HCT116 (cell line): ENCODE results near the gene TMEM52. TPM values are rescaled to one million over a fixed set of nuclear protein-coding genes. Genes with fewer than 3 reads are reported as not detected.

Experiments used
- ATAC-seq: fragments of 200-7000 bp; cut with Tn5 transposase; 2 replicates; pipeline ENCODE4 v1.9.1; 2020; ENCODE audit warnings: mild to moderate bottlenecking, moderate library complexity
- BruUV-seq: library from RNA; stranded (reverse); fragments of 400-500 nt; replicated peaks from 2 replicates; lab custom pipeline; 2021; lab: Mats Ljungman, UMichigan
- CTCF ChIA-PET: fragments of 300-600 bp; sonication (Branson Sonifier 250); formaldehyde crosslinking; loops from one replicate; lab custom pipeline; 2021; ENCODE audit warnings: antibody characterized with exemption; lab: Charles Lee
- POLR2A ChIA-PET: fragments of 300-600, 350-600 bp; sonication (Branson Sonifier 250); formaldehyde crosslinking; loops from one replicate; lab custom pipeline; 2021; ENCODE audit warnings: antibody characterized with exemption; lab: Charles Lee
- RAD21 ChIA-PET, 2 experiments: fragments of 300-600 bp; sonication (Branson Sonifier 250); formaldehyde crosslinking; loops; one replicate each; lab custom pipeline; 2023; ENCODE audit warnings: low total read pairs in 2 of 2; ENCODE audit not compliant: uncharacterized antibody in 2 of 2, unreplicated experiment in 2 of 2, low non-redundant PET in 1 of 2; lab: Charles Lee
- DNase-seq: peaks from one replicate; pipeline ENCODE4 v3.0.0-alpha.2; 2010; ENCODE audit warnings: low read depth, low spot score
- H2AFZ ChIP-seq: fragments of 200-600 bp; shearing (Covaris generic), sonication (generic); 2 replicates; pipeline ENCODE4 v1.6.1; 2017; ENCODE audit warnings: low read depth, mixed run types, mixed read lengths, antibody characterized with exemption, low read length; ENCODE audit not compliant: poor library complexity, severe bottlenecking
- H3K27ac ChIP-seq: 2 replicates; pipeline ENCODE4 v1.5.1; 2012; ENCODE audit warnings: low read depth, low read length
- H3K27me3 ChIP-seq: fragments of 200-600 bp; sonication (generic); 2 replicates; pipeline ENCODE4 v1.6.1; 2016; ENCODE audit warnings: mixed run types, low read length, mixed read lengths; ENCODE audit not compliant: insufficient read depth
- H3K36me3 ChIP-seq, 2 experiments: fragments of 200-500 bp in 1 of 2; fragments of 200-600 bp in 1 of 2; sonication (Bioruptor generic) in 1 of 2; sonication (generic) in 1 of 2; 2 replicates each; pipeline versions ENCODE4 v1.5.1 to v1.6.1; 2014 to 2016; ENCODE audit warnings: low read length in 2 of 2, inconsistent platforms in 1 of 2, mixed read lengths in 1 of 2, mixed run types in 1 of 2; ENCODE audit not compliant: insufficient read depth in 2 of 2, control insufficient read depth in 1 of 2
- H3K4me1 ChIP-seq, 2 experiments: fragments of 200-600 bp in 1 of 2; sonication (generic) in 1 of 2; 2 replicates each; pipeline versions ENCODE4 v1.5.1 to v1.6.1; 2012 to 2017; ENCODE audit warnings: low read length in 2 of 2, inconsistent platforms in 1 of 2, mild to moderate bottlenecking in 1 of 2, mixed read lengths in 1 of 2, mixed run types in 1 of 2, moderate library complexity in 1 of 2; ENCODE audit not compliant: insufficient read depth in 2 of 2, control insufficient read depth in 1 of 2
- H3K4me2 ChIP-seq: fragments of 200-600 bp; sonication (generic); 2 replicates; pipeline ENCODE4 v1.6.1; 2017; ENCODE audit warnings: mixed run types, low read length, mixed read lengths
- H3K4me3 ChIP-seq, 2 experiments: fragments of 200-600 bp in 1 of 2; sonication (generic) in 1 of 2; replicated peaks in 1 of 2; 2 replicates each; pipeline ENCODE4 v1.5.1; 2011 to 2016; ENCODE audit warnings: low read length in 2 of 2, control low read depth in 1 of 2, low read depth in 1 of 2, mild to moderate bottlenecking in 1 of 2, mixed read lengths in 1 of 2, mixed run types in 1 of 2
- H3K79me2 ChIP-seq: fragments of 200-600 bp; sonication (generic); 2 replicates; pipeline ENCODE4 v1.6.1; 2017; ENCODE audit warnings: mild to moderate bottlenecking, mixed run types, low read length, moderate library complexity, mixed read lengths; ENCODE audit not compliant: insufficient read depth
- H3K9ac ChIP-seq: fragments of 200-600 bp; sonication (generic); 2 replicates; pipeline ENCODE4 v1.6.1; 2016; ENCODE audit warnings: low read length, mixed read lengths
- H3K9me2 ChIP-seq: fragments of 200-600 bp; sonication (generic), shearing (Covaris generic); 2 replicates; pipeline ENCODE4 v1.6.1; 2017; ENCODE audit warnings: mixed run types, mild to moderate bottlenecking, moderate library complexity; ENCODE audit not compliant: insufficient read depth
- H3K9me3 ChIP-seq, 2 experiments: fragments of 200-500 bp in 1 of 2; fragments of 200-600 bp in 1 of 2; sonication (Bioruptor generic) in 1 of 2; sonication (generic) in 1 of 2; 2 replicates each; pipeline ENCODE4 v1.6.1; 2014 to 2017; ENCODE audit warnings: low read length in 2 of 2, mixed read lengths in 2 of 2, inconsistent platforms in 1 of 2, low read depth in 1 of 2, mild to moderate bottlenecking in 1 of 2, mixed run types in 1 of 2, moderate library complexity in 1 of 2; ENCODE audit not compliant: control insufficient read depth in 1 of 2, insufficient read depth in 1 of 2
- H4K20me1 ChIP-seq: fragments of 200-600 bp; sonication (generic), shearing (Covaris generic); 2 replicates; pipeline ENCODE4 v1.6.1; 2017; ENCODE audit warnings: mixed run types, mild to moderate bottlenecking, moderate library complexity; ENCODE audit not compliant: insufficient read depth
- ATF3 ChIP-seq: IDR thresholded peaks from 2 replicates; pipeline ENCODE4 v1.6.1; 2012
- CBX3 ChIP-seq: IDR thresholded peaks from 2 replicates; pipeline ENCODE4 v1.6.1; 2012; ENCODE audit warnings: low read depth
- CEBPB ChIP-seq: IDR thresholded peaks from 2 replicates; pipeline ENCODE4 v1.6.1; 2012; ENCODE audit warnings: low read depth
- CTCF ChIP-seq, 3 experiments: fragments of 200-600 bp in 1 of 3; sonication (generic) in 1 of 3; IDR thresholded peaks in 2 of 3; conservative IDR thresholded peaks in 1 of 3; 2 replicates each; pipeline ENCODE4 v1.5.1; 2012 to 2017; ENCODE audit warnings: low read depth in 2 of 3, low read length in 2 of 3, antibody characterized with exemption in 1 of 3, borderline replicate concordance in 1 of 3, control low read depth in 1 of 3, mild to moderate bottlenecking in 1 of 3, mixed read lengths in 1 of 3, mixed run types in 1 of 3, moderate library complexity in 1 of 3; ENCODE audit not compliant: insufficient read depth in 1 of 3
- ELF1 ChIP-seq: IDR thresholded peaks from 2 replicates; pipeline ENCODE4 v1.6.1; 2012; ENCODE audit warnings: low read depth, borderline replicate concordance
- EZH2 ChIP-seq: fragments of 200-600 bp; sonication (generic); IDR thresholded peaks from 2 replicates; pipeline ENCODE4 v1.6.1; 2017; ENCODE audit warnings: antibody characterized with exemption, mixed run types
- EZH2phosphoT487 ChIP-seq: fragments of 200-600 bp; IDR thresholded peaks from 2 replicates; pipeline ENCODE4 v1.6.1; 2018; ENCODE audit warnings: antibody characterized with exemption, borderline replicate concordance
- FOSL1 ChIP-seq: IDR thresholded peaks from 2 replicates; pipeline ENCODE4 v1.6.1; 2012; ENCODE audit warnings: low read depth
- JUND ChIP-seq: IDR thresholded peaks from 2 replicates; pipeline ENCODE4 v1.6.1; 2012
- POLR2A ChIP-seq: IDR thresholded peaks from 2 replicates; pipeline ENCODE4 v1.7.0; 2011; ENCODE audit warnings: borderline replicate concordance; ENCODE audit not compliant: insufficient read depth, insufficient read length; ENCODE audit errors: extremely low read depth
- POLR2AphosphoS5 ChIP-seq: IDR thresholded peaks from 2 replicates; pipeline ENCODE4 v1.6.1; 2011; ENCODE audit warnings: mild to moderate bottlenecking, low read depth, low read length, moderate library complexity
- REST ChIP-seq: IDR thresholded peaks from 2 replicates; pipeline ENCODE4 v1.6.1; 2012; ENCODE audit warnings: low read depth
- SIN3A ChIP-seq: IDR thresholded peaks from 2 replicates; pipeline ENCODE4 v1.6.1; 2012; ENCODE audit warnings: low read depth
- SP1 ChIP-seq: IDR thresholded peaks from 2 replicates; pipeline ENCODE4 v1.6.1; 2012; ENCODE audit warnings: low read depth
- SRF ChIP-seq: IDR thresholded peaks from 2 replicates; pipeline ENCODE4 v1.6.1; 2012; ENCODE audit warnings: low read depth
- TCF7L2 ChIP-seq: IDR thresholded peaks from 2 replicates; pipeline ENCODE4 v1.7.0; 2011; ENCODE audit warnings: borderline replicate concordance, inconsistent platforms; ENCODE audit not compliant: insufficient read depth, insufficient read length; ENCODE audit errors: extremely low read depth
- YY1 ChIP-seq: IDR thresholded peaks from 2 replicates; pipeline ENCODE4 v1.6.1; 2011; ENCODE audit warnings: low read length, low read depth, moderate library complexity, mild to moderate bottlenecking; ENCODE audit not compliant: insufficient replicate concordance; ENCODE audit errors: extremely low read depth
- ZBTB33 ChIP-seq: IDR thresholded peaks from 2 replicates; pipeline ENCODE4 v1.6.1; 2011; ENCODE audit warnings: mild to moderate bottlenecking, low read length, moderate library complexity; ENCODE audit not compliant: insufficient replicate concordance; ENCODE audit errors: extremely low read depth
- ZNF274 ChIP-seq: fragments of 200-500 bp; sonication (Bioruptor generic); IDR thresholded peaks from 2 replicates; pipeline ENCODE4 v1.6.1; 2014; ENCODE audit warnings: mild to moderate bottlenecking, low read depth, low read length, inconsistent platforms
- intact Hi-C: fragments of 100-400 bp; cut with micrococcal nuclease; formaldehyde crosslinking; loops from 2 replicates; pipeline ENCODE4 v1.10.0; 2022
- total RNA-seq: library from RNA; stranded (reverse); gene quantifications from one replicate; pipeline ENCODE4 v1.2.1, GENCODE V29; 2021; ENCODE audit not compliant: unreplicated experiment

Gene TMEM52
- total RNA-seq, 1 experiment from 2014 or later, result 27.5 TPM

- Histone ChIP-seq H3K27ac (peak overlapping the region; percentile 60), H3K9me3 (no peaks in the 10 kb centered on the region), H3K27me3 (no peaks in the 10 kb centered on the region), H3K9me2 (no peaks in the 10 kb centered on the region), H3K79me2 (peaks cover 30% of the 10 kb centered on the region), H4K20me1 (peaks cover 19% of the 10 kb centered on the region; the same call in 1 of the 2 replicates), H3K4me1 (peaks cover 40 to 62% of the 10 kb centered on the region in 2 experiments), H2AFZ (no peak overlapping the region), H3K4me2 (peak overlapping the region; percentile 84), H3K4me3 (peak overlapping the region; percentile 61 to 68), H3K9ac (peak overlapping the region; percentile 78), H3K36me3 (no peaks in the 10 kb centered on the region; a peak in 1 of 4 replicates)
- ChIA-PET CTCF (interaction anchor here (1.3 kb wide), 1 partner anchor 16 kb away, joined by 4 read pairs; no protein-coding TSS in a partner anchor), POLR2A (no interaction called here), RAD21 (no interaction called here)
- no peak for TF ChIP-seq CEBPB
- no peak for TF ChIP-seq REST
- no peak for TF ChIP-seq ATF3
- TF ChIP-seq SIN3A, result no peak
- TF ChIP-seq TCF7L2, result no peak
- TF ChIP-seq SRF, result no peak
- no peak for TF ChIP-seq CTCF (IDR thresholded peaks at IDR 0.05 in 2 of 3, conservative IDR thresholded peaks at IDR 0.05 in 1 of 3; ENCODE audit: borderline replicate concordance in 1 of 3, insufficient read depth in 1 of 3, low read depth in 2 of 3, low read length in 2 of 3)
- TF ChIP-seq EZH2, result no peak
- TF ChIP-seq YY1, result no peak
- TF ChIP-seq EZH2phosphoT487, result no peak
- no peak for TF ChIP-seq SP1
- no peak for TF ChIP-seq POLR2A
- TF ChIP-seq ZBTB33, result no peak
- no peak for TF ChIP-seq CBX3
- TF ChIP-seq POLR2AphosphoS5, result no peak
- TF ChIP-seq ELF1, result no peak
- TF ChIP-seq FOSL1, result no peak
- no peak for TF ChIP-seq ZNF274
- TF ChIP-seq JUND, result no peak
- ATAC-seq, result no peak
- intact Hi-C loops, result no loop called here
- DNase-seq, result no peak
- TSS peak; percentile 64 for BruUV-seq
These were observed 26.9 kb downstream of the TMEM52 start for GRCh38 chr1:1892079-1892762.
